ENCODE results near the gene ASIC5. TPM values are rescaled to one million over a fixed set of nuclear protein-coding genes. Genes with fewer than 3 reads are reported as not detected.

The ASIC5 gene
- total RNA-seq, 1 experiment from 2014 or later: not detected

Other genes with a start within 250 kb of the ASIC5 start
- gene GUCY1A1, start 199.4 kb downstream of the ASIC5 start, total RNA-seq (2014; rRNA removed; shearing (Covaris generic)): 25.7 and 29.0 TPM in 2 replicates
- 34.4 and 37.3 TPM in 2 replicates for gene GUCY1B1, start 107.3 kb downstream of the ASIC5 start, total RNA-seq (2014; rRNA removed; shearing (Covaris generic))
- 29.7 and 45.9 TPM in 2 replicates for gene TDO2, start 37.4 kb upstream of the ASIC5 start, total RNA-seq (2014; rRNA removed; shearing (Covaris generic))
- gene CTSO, start 87.6 kb upstream of the ASIC5 start, total RNA-seq (2014; rRNA removed; shearing (Covaris generic)): 14.9 and 15.1 TPM in 2 replicates